Adrenal gland (tissue), 12 donors: ENCODE results near the gene NCR2. TPM values are rescaled to one million over a fixed set of nuclear protein-coding genes. Genes with fewer than 3 reads are reported as not detected.

Experiments
- DNase-seq, 7 donors: peaks; one replicate each; pipeline ENCODE4 v3.0.0-alpha.2; 2019 to 2020
- H3K27ac ChIP-seq, 5 donors: fragments of 200-600 bp; sonication (generic) in 4 of 5; 1 replicate in 3 of 5; 2 replicates in 2 of 5; pipeline versions ENCODE4 v1.5.1 to v1.8.0; 2016 to 2020; ENCODE audit warnings: mild to moderate bottlenecking in 1 of 5
- H3K27me3 ChIP-seq: fragments of 200-600 bp; 2 replicates; pipeline ENCODE4 v1.8.0; 2021
- H3K36me3 ChIP-seq, 2 donors: fragments of 200-600 bp; replicated peaks in 1 of 2; 1 replicate in 1 of 2; 2 replicates in 1 of 2; pipeline versions ENCODE4 v1.5.1 to v1.8.0; 2018 to 2022
- H3K4me1 ChIP-seq, 2 donors: fragments of 200-600 bp; replicated peaks in 1 of 2; 1 replicate in 1 of 2; 2 replicates in 1 of 2; pipeline versions ENCODE4 v1.5.1 to v1.8.0; 2018 to 2021
- H3K4me3 ChIP-seq, 4 donors: fragments of 200-600 bp; sonication (generic) in 3 of 4; one replicate each; pipeline ENCODE4 v1.5.1; 2016 to 2018
- H3K9me3 ChIP-seq, 3 donors: fragments of 200-600 bp; sonication (generic) in 1 of 3; replicated peaks in 1 of 3; 1 replicate in 2 of 3; 2 replicates in 1 of 3; pipeline versions ENCODE4 v1.5.1 to v1.8.0; 2016 to 2021
- POLR2A ChIP-seq, 2 donors: fragments of 450-650 bp; IDR thresholded peaks; one replicate each; pipeline ENCODE4 v1.6.1; 2017; ENCODE audit warnings: antibody characterized with exemption in 2 of 2, mild to moderate bottlenecking in 2 of 2, moderate library complexity in 1 of 2
- WGBS, 4 donors: extraction: QIAGEN DNeasy Blood & Tissue Kit in 2 of 4; methylation state at CpG; one replicate each; pipeline versions ENCODE4 v1.1.5 to v1.1.7; 2013 to 2017; 5-methylcytosine and 5-hydroxymethylcytosine counted together
- intact Hi-C, 2 donors: fragments of 100-400 bp; cut with DNase I; formaldehyde crosslinking; loops; one replicate each; pipeline versions ENCODE4 v1.14.1 to v1.15.0; 2022 to 2023
- polyA plus RNA-seq, 3 donors: library from polyadenylated mRNA; stranded (reverse); fragments of 200-250 nt in 2 of 3; fragments of 350-450 nt in 1 of 3; fragmentation: Illumina TruSeq in 1 of 3; extraction: RNeasy Lipid Tissue Mini Kit (QIAGEN cat#74804) in 1 of 3; gene quantifications; one replicate each; pipeline ENCODE4 v1.2.3, GENCODE V29; 2013 to 2014
- total RNA-seq, 9 donors: library from RNA; depleted of rRNA in 4 of 9; stranded (reverse); fragments of >200 nt in 4 of 9; fragments of 120-200 nt in 1 of 9; fragmentation: NEBNext Ultra II Directional in 1 of 9; extraction: Animal tissue kit (Norgen Biotek cat#: 25700) in 1 of 9; gene quantifications; one replicate each; pipeline versions ENCODE4 v1.1.0 to v1.2.4, GENCODE V29; 2013 to 2023
- TF ChIP-seq, protein P1 (sequence below), 6 experiments: fragments of 450-650 bp in 4 of 6; fragments of 200-600 bp in 2 of 6; sonication (generic) in 1 of 6; IDR thresholded peaks; 1 replicate in 5 of 6; 2 replicates in 1 of 6; pipeline versions ENCODE4 v1.5.1 to v1.8.0; 2016 to 2021; ENCODE audit warnings: antibody characterized with exemption in 6 of 6, mild to moderate bottlenecking in 2 of 6, moderate library complexity in 1 of 6
- donor health status: healthy with polysubstance abuse.
- donor health status: Bipolar disorder and iron deficiency.
- donor health status: DM: yes; HTN: yes; CAD: no.
- donor health status: DM: no; HTN: no; CAD: no.
- donor health status: DM: no; HTN: no; CAD: no.
- donor health status: DM: yes; HTN: yes; CAD: no.

Gene NCR2
- total and polyA plus RNA-seq, 12 donors, result not detected

DNA sequence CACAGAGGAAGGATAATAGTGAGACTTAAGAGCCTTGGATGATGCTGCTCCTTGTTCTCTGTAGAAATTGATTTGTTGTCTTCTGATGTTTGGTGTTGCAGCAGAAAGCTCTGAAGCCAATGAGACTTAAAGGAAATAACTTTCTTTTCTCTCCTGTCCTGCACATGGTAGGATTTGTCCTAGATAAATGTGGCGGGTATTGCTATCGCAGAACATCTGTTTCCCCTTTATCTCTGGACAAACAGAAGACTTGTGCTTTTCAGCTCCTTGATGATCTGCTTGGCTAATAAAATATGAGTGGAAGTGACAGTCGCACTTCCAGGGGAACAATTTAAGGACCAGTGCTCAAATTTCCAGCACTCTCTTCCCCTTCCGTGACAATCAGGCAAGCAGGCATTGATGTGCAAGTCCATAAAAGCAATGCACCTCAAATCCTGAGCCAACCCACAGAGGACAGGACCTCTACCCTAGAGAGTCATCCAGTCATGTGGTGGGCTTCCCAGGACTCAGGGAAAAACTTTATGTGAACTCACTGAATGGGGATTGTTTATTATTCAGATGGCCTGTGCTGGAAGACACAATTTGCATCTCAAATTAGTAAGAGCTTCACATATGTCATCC is 9.9 kb upstream of the NCR2 start:
- DNase-seq, result no peak
- peaks cover 21% of the 10 kb centered on the region for H3K27me3 ChIP-seq
- no peak overlapping the region for H3K4me3 ChIP-seq
- TF ChIP-seq, protein P1, sequence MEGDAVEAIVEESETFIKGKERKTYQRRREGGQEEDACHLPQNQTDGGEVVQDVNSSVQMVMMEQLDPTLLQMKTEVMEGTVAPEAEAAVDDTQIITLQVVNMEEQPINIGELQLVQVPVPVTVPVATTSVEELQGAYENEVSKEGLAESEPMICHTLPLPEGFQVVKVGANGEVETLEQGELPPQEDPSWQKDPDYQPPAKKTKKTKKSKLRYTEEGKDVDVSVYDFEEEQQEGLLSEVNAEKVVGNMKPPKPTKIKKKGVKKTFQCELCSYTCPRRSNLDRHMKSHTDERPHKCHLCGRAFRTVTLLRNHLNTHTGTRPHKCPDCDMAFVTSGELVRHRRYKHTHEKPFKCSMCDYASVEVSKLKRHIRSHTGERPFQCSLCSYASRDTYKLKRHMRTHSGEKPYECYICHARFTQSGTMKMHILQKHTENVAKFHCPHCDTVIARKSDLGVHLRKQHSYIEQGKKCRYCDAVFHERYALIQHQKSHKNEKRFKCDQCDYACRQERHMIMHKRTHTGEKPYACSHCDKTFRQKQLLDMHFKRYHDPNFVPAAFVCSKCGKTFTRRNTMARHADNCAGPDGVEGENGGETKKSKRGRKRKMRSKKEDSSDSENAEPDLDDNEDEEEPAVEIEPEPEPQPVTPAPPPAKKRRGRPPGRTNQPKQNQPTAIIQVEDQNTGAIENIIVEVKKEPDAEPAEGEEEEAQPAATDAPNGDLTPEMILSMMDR (IDR thresholded peaks at IDR 0.05), result no peak
- TF ChIP-seq POLR2A (IDR thresholded peaks at IDR 0.05), result no peak
- H3K9me3 ChIP-seq, result no peaks in the 10 kb centered on the region
- no peaks in the 10 kb centered on the region for H3K4me1 ChIP-seq
- intact Hi-C loops, result no loop called here
- H3K27ac ChIP-seq, result no peak overlapping the region
- WGBS, 4 donors, result 60 to 67% (median 62%) methylated on average over 4 of the region's 4 CpGs
- H3K36me3 ChIP-seq, result no peaks in the 10 kb centered on the region

DNA sequence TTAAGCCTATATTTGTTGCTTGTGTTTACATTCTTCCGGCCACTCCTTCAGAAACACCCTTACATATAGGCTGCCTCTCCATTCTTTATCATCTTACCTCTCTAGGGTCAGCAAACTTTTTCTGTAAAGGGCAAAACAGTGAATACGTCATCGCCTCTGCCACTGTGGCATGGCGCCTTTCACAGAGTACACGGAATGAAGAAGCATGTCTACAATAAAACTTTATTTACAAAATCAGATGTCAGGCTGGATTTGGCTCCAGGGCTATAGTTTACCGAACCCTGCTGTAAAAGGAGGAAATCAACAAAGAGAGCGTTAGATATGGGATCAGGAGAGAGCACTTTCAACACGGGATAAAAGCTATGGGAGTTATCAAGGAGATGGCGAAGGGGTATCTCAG is 9.3 kb upstream of the NCR2 start:
- TF ChIP-seq POLR2A (IDR thresholded peaks at IDR 0.05), result no peak
- TF ChIP-seq, protein P1 (IDR thresholded peaks at IDR 0.05), result no peak
- no peaks in the 10 kb centered on the region for H3K9me3 ChIP-seq
- no peak for DNase-seq
- peaks cover 21% of the 10 kb centered on the region for H3K27me3 ChIP-seq
- no peaks in the 10 kb centered on the region for H3K36me3 ChIP-seq
- intact Hi-C loops, result no loop called here
- no peak overlapping the region for H3K27ac ChIP-seq
- H3K4me3 ChIP-seq, result no peak overlapping the region
- WGBS, 4 donors, result 68 to 75% (median 71%) methylated on average over 9 of the region's 9 CpGs
- no peaks in the 10 kb centered on the region for H3K4me1 ChIP-seq

DNA sequence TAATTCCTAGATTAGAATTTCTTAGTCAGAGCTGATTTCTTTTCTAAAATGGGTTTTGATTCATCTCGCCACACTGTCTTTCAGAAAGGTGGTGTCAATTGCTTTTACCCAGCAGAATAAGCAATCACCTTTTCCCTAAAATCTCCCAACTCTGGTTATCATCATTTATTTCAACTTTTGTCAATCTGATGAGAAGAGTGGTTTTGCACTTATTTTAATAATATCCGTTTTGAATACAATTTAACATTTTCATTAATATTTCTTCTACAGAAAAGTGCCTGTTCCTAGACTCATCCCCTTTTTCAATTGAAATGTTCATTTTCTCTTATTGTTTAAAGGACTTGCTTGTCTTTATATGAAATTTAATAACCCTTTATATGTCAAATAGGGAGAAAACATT is 8.2 kb upstream of the NCR2 start:
- Histone ChIP-seq H3K4me1 (no peaks in the 10 kb centered on the region), H3K27me3 (peaks cover 21% of the 10 kb centered on the region), H3K9me3 (no peaks in the 10 kb centered on the region), H3K36me3 (no peaks in the 10 kb centered on the region), H3K27ac (no peak overlapping the region), H3K4me3 (no peak overlapping the region)
- TF ChIP-seq, protein P1 (IDR thresholded peaks at IDR 0.05), result no peak
- TF ChIP-seq POLR2A (IDR thresholded peaks at IDR 0.05), result no peak
- DNase-seq, result no peak
- intact Hi-C loops, result no loop called here
- 70 to 81% (median 73%) methylated on average over 2 of the region's 2 CpGs for WGBS, 4 donors

DNA sequence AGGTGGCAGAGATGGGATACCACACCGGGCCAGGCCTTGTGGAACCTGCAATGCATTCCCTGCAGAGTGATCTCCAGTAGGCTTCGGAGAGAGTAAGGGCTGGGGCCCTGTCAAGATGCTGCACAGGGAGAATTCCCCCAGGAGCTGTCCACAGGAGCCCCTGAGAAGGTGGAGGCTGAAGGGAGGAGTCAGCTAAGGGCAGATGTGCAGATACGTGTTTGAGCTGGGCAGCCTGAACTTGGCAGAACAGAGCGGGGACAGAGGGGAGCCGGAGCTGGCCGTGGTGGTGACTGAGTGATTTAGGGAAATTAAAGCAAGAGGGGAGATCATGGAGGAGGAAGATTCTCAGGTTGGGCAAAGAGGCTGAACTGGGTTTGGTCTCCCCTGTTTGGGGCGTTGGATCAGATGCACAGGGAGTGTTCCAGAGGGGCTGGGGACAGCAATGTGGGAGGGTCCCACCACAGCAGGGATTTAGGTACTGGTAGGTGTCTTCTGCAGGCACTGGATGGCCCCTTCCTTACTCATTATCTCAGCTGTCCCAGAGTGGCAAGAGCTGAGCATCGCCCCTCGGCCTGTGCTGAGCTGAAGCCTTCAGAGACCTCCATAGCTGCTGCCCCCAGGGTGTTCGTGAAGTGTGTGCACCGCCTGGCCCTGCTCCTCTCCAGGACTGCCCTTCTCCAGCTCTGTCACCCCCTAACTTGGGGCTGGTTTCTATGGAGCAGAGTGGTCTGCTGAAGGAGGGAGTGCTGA is 3.8 kb upstream of the NCR2 start:
- Histone ChIP-seq H3K36me3 (no peaks in the 10 kb centered on the region), H3K9me3 (no peaks in the 10 kb centered on the region), H3K27me3 (peaks cover 7% of the 10 kb centered on the region), H3K27ac (no peak overlapping the region), H3K4me1 (no peaks in the 10 kb centered on the region), H3K4me3 (no peak overlapping the region)
- WGBS, 4 donors, result 88 to 93% (median 90%) methylated on average over 11 of the region's 11 CpGs
- no peak for DNase-seq
- TF ChIP-seq, protein P1 (IDR thresholded peaks at IDR 0.05), result no peak
- no peak for TF ChIP-seq POLR2A (IDR thresholded peaks at IDR 0.05)
- intact Hi-C loops, result no loop called here
